Fibroblast of skin of scalp (primary cell): ENCODE results near the gene NUDT21.
A peak's percentile ranks its signal among the peaks of the same experiment; 100 is the strongest.
"Not testable (repeated sequence)": the region's sequence is repeated elsewhere in the genome, so short reads cannot be mapped to it uniquely, and the experiment has no call there.

Experiments used
- DNase-seq: peaks from one replicate; pipeline ENCODE4 v3.0.0-alpha.2; 2013

Gene NUDT21

DNA sequence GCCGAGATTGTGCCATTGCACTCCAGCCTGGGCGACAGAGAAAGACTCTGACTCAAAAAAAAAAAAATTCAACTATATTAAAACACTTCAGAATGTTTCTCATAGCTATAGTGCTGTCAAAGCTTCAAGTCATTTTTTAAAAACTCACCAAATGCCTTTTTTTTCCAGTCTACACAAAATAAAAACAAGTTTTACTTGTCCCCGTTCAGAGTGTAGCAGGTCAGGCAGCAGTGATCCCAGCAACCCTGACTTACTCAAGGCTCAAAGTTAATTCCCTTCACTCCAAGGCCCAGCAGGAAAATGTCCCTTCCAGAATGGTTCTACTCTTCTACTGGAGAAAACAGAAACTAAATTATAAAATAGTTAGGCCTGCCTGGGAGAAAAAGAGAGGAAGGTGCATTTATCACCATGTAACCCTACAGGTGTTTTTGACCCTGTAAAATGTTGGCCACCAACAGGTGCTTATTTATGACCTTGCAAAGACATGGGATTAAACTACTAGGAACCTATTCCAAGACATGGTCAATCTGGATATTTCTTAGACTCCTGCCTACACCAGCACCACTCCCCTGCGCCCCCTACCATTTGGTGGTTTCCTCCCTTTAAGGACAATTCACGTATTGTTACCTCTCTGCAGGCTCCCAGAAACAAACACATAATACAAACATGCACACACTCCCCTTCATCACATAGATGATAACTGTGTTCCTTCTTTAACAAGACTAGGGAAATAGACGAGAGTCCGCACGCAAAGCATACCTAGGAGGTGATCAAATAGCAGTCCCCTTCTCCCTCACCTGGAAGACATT, 31.2 kb downstream of the NUDT21 start:
- DNase-seq: no peak

DNA sequence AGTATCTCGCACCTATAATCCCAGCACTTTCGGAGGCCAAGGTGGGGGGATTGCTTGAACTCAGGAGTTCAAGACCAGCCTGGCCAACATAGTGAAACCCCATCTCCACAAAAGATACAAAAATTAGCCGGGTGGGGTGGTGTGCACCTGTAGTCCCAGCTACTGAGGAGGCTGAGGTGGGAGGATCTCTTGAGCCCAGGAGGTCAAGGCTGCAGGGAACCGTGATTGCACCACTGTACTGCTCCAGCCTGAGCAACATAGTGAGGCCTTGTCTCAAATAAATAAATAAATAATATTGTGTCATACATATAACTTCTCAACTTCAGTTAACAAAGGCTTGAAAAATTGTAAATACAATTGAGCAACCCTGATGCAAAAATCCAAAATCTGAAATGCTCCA, 34.0 kb downstream of the NUDT21 start:
- no peak for DNase-seq

DNA sequence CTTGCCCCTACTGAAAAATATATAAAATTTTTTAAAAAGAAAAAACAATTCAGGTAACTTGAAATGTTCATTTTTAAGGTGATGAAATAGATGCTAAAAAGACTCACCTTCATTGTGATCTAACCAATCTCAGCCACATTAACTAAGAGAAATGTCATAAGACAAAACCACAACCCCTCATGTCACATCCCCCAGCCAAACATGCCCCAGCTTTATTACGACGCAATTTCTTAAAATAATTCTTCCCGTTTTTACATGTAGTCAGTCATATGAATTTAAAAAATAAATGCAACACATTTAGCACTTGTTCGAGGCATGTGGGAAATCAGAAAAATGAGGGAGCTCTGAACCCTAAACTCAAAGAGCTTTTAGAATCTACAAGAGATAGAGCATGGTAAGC, 35.3 kb downstream of the NUDT21 start:
- no peak for DNase-seq

DNA sequence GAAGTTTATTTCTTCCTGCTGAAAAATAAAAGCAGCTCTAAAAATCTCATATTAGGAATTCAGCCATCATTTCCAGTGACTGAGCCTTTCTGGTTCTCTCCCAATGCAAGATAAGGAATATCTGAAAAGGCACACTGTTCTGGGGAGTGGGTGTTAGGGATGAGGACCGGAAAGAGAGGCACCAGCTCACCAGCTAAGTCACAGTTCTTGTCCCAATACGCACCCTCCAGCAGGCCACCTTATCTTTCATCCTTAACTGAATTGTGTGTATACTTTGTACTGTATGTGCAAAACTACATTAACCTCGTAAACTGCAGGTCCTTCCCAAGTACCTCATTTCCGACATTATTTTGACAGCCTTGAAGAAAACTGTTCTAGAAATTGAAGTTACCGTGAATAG, 36.8 kb downstream of the NUDT21 start:
- DNase-seq: no peak

DNA sequence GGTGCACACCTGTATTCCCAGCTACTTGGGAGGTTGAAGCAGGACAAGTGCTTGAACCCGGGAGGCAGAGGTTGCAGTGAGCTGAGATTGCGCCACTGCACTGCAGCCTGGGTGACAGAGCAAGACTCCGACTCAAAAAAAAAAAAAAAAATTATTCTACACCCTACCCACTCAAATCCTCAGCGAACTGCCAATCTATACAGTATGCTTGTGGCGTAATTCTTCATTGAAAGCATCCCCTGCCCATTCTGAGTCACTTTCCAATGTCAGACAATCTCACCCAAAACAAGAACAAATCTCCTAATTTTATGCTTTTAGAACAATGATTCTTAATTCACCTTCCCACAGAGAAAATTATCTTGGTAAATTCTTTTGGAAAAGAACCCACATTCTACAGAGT, 37.8 kb downstream of the NUDT21 start:
- no peak for DNase-seq

DNA sequence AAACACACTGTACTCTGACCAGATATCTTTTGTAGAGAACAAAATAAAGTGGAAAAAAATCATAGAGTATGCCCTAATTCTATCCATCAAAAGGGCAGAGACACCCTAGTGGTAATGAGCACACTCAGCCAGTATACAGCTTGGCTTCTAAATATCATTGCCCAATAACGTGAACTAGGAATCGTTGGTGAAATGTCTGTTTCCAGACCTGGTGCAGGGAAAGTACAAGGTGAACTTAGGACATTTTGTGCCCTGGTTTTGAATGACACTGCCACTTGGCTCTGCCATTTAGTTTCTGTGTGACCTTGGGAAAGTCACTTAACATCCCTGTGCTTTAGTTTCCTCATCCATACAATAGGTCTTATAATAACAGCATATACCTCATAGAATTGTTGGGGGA, 39.5 kb downstream of the NUDT21 start:
- no peak for DNase-seq

DNA sequence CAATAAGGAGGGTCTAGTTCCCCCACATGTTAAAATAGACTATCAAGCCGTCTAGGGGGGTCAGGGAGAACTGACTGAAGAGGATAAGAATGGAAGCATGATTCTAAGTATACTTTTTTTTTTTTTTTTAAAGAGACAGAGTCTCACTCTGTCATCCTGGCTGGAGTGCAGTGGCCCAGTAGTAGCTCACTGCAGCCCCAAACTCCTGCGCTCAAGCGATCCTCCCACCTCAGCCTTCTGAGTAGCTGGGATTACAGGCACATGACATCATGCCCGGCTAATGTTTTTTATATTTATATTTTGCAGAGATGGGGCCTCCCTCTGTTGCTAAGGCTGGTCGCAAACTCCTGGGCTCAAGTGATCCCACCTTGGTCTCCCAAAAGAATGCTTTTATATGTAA, 40.0 kb downstream of the NUDT21 start:
- no peak for DNase-seq

DNA sequence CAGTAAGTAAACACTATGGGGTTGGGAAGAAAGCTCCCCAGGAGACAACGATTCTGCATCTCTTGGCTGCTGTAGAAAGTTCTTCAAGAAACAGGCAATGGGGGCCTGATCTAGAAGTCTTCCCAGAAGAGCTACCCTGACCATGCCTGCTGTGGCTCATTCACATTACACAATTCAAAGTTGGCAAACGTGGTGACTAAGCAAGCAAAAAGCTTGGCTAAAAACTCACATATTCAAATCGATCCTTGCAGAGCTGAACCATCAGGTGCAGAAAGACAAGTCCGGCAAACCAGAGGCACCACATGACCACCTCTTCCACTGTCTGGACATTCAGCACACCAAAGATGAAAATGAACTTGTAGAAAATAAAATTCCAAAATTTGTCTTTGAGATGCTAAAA, 41.9 kb downstream of the NUDT21 start:
- no peak for DNase-seq

DNA sequence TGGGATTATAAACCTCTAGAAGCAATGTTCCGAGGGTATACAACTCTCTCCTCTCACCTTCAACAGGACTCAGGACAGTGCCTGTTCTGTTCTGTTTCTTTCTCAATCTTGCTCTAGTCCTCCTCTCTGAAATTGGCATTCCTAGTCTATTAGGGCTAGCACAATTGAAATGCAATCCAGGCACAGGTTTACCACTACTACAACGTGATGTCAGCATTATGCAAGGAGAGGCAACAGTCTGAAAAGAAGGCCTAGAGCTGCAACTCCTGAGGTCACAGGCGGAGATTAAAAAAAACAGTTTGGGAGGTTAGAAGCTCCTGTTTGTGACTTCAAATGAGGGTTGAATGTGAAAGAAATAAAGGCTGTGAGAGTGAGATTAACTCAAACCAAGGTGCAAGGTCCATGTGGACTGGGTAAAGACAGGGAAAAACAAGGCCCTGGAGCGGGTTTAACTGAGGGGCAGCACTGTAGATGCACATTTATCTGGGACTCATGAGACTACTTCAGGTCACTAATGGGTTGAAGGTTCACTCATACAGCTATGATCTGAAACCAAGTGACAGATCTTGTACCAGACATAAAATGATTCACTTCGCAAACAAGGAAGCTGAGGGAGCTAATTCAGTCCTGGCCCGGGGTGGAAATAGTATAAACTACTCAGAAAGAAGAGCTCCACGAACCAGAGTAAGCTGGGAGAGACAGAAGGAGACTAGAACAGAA, 42.6 kb downstream of the NUDT21 start:
- no peak for DNase-seq

DNA sequence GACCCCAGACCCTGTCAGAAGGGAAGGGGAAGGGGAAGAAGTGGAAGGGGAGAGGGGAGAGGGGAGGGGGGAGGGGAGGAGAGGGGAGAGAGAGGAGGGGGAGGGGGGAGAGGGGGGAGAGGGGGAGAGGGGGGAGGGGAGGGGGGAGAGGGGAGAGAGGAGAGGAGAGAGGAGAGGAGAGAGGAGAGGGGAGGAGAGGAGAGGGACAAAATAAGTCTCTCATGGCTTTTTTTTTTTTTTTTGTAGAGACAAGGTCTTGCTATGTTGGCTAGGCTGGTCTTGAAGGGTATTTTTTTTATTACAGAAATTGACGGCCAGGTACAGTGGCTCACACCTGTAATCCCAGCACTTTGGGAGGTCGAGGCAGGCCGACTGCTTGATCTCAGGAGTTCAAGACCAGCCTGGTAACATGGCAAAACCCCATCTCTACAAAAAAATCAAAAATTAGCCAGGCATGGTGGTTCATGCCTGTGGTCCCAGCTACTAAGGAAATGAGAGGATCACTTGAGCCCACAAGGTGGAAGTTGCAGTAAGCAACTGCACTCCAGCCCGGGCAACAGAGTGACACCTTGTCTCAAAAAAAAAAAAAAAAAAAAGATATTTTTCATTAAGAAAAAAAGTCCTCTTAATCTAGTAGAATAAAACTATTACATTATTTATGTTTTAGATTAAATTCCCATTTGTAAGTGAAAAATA, 45.0 kb downstream of the NUDT21 start:
- no peak for DNase-seq

DNA sequence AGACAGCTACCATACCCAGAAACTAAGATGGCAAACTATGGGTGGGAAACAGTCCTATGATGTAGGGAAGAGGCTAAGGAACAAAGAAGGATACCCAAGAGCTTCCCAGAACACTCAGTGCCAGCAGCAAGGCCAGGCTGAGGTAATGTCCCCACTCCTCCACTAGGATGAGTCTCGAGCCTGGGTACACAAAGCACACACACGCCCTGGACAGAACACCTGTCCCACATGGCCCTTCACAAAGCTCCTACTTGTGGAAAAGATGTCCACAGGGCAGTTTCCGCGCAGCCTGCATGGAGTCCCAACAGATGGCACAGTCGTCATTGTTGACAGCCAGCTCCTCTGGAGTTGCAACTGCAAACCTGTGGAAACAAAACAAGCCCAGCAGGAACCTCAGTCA, 49.6 kb downstream of the NUDT21 start:
- DNase-seq: no peak

DNA sequence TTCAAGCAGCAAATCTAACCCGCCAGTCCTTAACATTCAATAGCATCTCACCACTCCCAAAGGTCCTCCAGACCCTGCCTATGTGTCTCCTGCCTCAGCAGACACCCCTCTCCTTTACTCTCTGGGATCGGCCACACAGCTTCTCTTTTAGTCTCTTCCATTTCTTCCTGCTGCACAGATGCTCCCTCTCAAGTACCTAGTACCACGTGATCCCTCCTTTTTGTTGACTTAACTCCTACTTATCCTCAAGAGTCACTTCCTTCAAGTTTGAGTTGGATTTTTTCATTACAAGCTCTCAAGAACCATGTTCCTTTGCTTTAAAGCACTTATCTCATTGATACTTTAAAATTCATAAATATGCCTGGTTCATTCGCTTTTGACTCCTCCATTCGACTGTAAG, 50.7 kb downstream of the NUDT21 start:
- no peak for DNase-seq

DNA sequence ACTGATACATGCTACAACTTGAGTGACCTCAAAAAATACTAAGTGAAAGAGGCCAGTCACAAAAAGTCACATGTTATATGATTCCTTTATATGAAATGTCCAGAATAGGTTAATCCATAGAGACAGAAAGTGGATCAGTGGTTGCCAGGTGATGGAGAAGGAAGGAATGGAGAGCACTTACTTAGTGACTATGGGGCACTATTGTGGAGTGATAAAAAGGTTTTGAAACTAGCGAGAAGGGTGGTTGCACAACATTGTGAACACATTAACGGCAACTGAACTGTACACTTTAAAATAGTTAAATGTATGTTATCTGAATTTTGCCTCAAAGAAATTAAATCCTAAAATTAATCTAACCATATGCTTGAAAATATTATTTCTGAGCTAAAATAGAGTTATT, 51.6 kb downstream of the NUDT21 start:
- no peak for DNase-seq

DNA sequence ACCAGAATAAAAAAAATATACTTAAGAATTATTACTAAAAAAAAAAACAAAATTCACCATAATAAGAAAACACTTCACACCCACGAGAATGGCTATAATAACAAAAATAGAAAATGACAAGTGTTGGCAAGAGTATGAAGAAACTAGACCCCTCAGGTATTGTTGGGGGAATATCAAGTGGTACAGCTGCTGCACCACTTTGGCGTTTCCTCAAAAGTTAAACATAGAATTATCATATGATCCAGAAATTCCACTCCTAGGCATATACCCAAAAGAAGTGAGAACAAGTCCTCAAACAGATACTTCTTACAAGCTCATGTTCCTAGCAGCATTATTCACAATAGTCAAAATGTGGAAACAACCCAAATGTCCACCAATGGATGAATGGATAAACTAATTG, 52.1 kb downstream of the NUDT21 start:
- DNase-seq: no peak

DNA sequence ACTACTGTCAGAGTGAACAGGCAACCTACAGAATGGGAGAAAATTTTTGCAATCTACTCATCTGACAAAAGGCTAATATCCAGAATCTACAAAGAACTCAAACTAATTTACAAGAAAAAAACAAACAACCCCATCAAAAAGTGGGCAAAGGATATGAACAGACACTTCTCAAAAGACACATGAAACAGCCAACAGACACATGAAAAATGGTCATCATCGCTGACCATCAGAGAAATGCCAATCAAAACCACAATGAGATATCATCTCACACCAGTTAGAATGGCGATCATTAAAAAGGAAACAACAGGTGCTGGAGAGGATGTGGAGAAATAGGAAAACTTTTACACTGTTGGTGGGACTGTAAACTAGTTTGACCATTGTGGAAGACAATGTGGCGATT, 54.4 kb downstream of the NUDT21 start:
- not testable (repeated sequence) for DNase-seq

DNA sequence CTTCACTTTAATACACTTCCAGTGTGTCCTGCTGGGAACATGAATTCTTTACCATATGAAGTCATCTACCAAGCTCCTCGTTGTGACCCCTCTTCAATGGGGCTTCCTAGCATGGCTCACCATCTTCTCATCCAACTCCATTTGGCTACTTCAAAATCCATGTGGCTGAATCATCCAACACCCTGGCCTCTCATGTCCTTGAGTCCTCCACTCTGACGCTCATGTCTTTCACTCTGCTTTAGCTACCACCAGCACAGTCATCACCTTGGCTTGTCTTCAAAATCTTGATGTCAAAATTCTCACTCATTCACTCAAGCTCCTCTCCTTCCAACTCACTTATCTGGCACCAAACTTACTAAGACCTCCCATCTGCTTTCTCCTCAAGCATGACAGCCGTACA, 61.6 kb downstream of the NUDT21 start:
- DNase-seq: peak; percentile 98

DNA sequence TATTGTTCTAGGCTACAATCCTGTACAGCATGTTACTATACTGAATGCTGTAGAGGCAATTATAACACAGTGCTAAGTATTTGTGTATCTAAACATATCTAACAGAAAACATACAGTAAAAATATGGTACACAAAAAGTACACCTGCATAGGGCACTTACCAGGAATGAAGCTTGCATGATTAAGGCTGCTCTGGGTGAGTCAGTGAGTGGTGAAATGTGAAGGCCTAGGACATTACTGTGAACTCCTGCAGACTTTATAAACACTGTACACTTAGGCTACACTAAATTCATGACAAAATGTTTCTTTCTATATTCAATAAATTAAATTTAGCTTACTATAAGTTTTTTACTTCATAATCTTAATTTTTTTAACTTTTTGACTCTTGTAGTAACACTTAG, 62.9 kb downstream of the NUDT21 start:
- peak; percentile 30 for DNase-seq

DNA sequence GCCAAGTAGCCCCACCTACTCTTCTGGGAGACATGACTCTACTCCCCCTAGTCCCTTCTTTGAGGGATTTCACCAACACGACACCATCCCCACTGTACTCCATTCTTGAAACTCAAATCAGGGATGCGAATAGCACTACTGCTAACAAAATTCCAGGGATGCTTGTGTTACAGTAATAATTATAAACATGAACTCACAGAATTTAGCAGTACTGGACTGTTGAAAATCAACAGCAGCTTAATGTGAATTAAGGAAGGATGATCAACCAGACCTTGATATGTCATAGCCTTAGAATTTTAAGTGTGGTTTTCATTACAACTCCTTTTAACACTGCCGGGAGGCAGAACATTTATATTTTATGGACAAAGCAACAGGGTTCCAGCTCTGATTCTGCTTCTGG, 63.7 kb downstream of the NUDT21 start:
- DNase-seq: peak; percentile 81

DNA sequence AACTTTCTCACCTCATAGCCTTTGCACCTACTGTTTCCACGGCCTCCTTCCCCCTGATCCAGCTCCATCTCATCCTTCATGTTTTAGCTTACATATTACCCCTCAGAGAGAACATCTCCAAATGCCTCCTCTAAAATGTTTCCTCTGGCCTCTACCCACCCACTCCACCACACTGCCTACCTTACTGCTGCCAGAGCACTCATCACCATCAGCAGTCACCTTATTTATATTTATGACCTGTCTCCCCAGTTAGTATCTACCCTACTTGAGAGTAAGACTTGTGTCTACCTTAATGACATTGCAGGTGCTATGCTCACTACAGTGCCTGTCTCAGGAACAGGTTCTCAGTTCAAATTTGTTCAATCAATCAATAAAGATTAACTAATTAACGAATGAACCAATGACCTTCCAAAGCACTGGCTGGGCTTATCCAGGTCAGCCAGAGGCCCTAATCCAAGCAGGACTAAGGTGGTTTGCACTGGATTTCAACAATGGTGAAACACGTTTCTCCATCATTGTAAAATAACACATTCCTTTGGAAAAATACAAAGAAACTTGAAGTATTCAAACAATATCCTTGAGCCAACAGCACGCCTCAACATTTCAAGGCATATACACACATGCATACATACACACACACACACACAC, 66.9 kb downstream of the NUDT21 start:
- DNase-seq: no peak

DNA sequence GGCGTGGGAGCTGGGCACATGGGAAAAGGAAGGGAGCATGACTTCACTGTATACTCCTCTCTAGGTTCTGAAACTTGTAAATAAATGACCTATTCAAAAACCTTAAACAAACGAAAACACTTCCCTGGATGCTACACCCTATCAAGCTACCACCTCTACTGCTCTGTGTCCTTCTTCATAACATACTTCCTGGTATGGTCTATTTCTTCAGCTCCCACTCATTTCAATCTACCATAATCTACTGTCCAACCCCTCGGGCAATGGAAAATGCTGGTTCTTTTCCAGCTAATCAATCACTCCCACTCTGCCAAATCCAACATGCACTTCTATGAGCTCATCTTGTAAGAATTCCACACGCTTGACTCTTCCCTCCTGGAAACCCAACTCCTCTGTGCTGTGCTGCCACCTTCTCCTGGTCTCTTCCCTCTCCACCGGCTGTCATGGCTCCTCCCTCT, 68.2 kb downstream of the NUDT21 start:
- peak; percentile 23 for DNase-seq

DNA sequence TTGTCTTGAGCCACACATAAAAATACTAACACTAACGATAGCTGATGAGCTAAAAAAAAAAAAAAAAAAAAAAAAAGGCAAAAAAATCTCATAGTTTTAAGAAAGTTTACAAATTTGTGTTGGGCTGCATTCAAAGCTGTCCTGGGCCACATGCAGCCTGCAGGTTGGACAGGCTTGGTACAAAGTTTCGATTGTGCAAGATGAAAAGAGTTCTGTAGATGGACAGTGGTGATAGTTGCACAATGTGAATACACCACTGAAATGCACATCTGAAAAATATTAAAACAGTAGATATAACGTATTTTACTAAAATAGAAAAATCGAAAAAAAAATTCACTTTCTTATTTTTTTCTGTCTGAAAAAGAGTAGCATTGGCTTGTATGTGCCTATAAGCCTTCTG, 68.7 kb downstream of the NUDT21 start:
- DNase-seq: no peak

DNA sequence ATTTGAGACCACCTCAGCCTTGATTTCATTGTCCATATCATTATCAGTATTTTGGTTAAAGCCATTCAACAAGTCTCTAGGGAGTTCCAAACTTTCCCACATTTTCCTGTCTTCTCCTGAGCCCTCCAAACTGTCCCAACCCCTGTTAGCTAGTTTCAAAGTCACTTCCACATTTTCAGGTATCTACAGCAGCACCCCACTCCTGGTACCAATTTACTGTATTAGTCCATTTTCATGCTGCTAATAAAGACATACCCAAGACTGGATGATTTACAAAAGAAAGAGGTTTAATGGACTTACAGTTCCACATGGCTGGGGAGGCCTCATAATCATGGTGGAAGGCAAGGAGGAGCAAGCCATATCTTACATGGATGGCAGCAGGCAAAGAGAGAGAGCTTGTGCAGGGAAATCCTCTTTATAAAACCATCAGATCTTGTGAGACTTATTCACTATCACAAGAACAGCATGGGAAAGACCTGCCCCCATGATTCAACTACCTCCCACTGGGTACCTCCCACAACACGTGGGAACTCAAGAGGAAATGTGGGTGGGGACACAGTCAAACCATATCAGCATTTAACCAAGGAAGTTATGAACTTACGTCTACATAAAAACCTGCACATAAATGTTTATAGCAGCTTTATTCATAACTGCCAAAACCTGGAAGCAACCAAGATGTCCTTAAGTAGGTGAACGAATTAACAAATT, 70.2 kb downstream of the NUDT21 start:
- not testable (repeated sequence) for DNase-seq
